ENCODE data around the gene DRGX.

The DRGX gene

GRCh38 chr10:49409755-49410154 is 13.9 kb upstream of the DRGX start:
- no peak for TF ChIP-seq CTCF (IDR thresholded peaks at IDR 0.05; ENCODE audit: low read length, missing control alignments)

GRCh38 chr10:49408519-49409306 is 12.8 kb upstream of the DRGX start:
- DNase-seq (ENCODE audit: low read depth) = peak; percentile 11
- TF ChIP-seq CTCF (IDR thresholded peaks at IDR 0.05; ENCODE audit: low read length, missing control alignments) = peak; percentile 54
- H3K4me3 ChIP-seq (replicated peaks; ENCODE audit: low read depth, low read length) = no peak overlapping the region

More at GRCh38 chr10:49409755-49410154, 13.9 kb upstream of the DRGX start:
- no peak overlapping the region for H3K4me3 ChIP-seq (replicated peaks; ENCODE audit: low read depth, low read length)
- no peak for DNase-seq (ENCODE audit: low read depth)

- no peak overlapping the region for H3K4me3 ChIP-seq (replicated peaks; ENCODE audit: low read depth, low read length)
- TF ChIP-seq CTCF (IDR thresholded peaks at IDR 0.05; ENCODE audit: low read length, missing control alignments) = peak; percentile 98
- peak; percentile 84 for DNase-seq (ENCODE audit: low read depth)
These were observed 11.8 kb upstream of the DRGX start for GRCh38 chr10:49407552-49408137.

- DNase-seq (ENCODE audit: low read depth) = no peak
- H3K4me3 ChIP-seq (replicated peaks; ENCODE audit: low read depth, low read length) = no peak overlapping the region
- TF ChIP-seq CTCF (IDR thresholded peaks at IDR 0.05; ENCODE audit: low read length, missing control alignments) = no peak
These were observed 11.3 kb upstream of the DRGX start for GRCh38 chr10:49407151-49407550.

GRCh38 chr10:49404321-49404878 is 8.5 kb upstream of the DRGX start:
- DNase-seq (ENCODE audit: low read depth) = no peak
- no peak for TF ChIP-seq CTCF (IDR thresholded peaks at IDR 0.05; ENCODE audit: low read length, missing control alignments)
- no peak overlapping the region for H3K4me3 ChIP-seq (replicated peaks; ENCODE audit: low read depth, low read length)

GRCh38 chr10:49403363-49403762 is 7.5 kb upstream of the DRGX start:
- TF ChIP-seq CTCF (IDR thresholded peaks at IDR 0.05; ENCODE audit: low read length, missing control alignments) = no peak
- no peak overlapping the region for H3K4me3 ChIP-seq (replicated peaks; ENCODE audit: low read depth, low read length)
- no peak for DNase-seq (ENCODE audit: low read depth)
